ENCODE measurements around the gene OR4C5. TPM values are rescaled to one million over a fixed set of nuclear protein-coding genes. Genes with fewer than 3 reads are reported as not detected.
"Not testable (repeated sequence)": the region's sequence is repeated elsewhere in the genome, so short reads cannot be mapped to it uniquely, and the experiment has no call there.

The OR4C5 gene
- total and polyA plus RNA-seq, 2 of the 13 experiments (the other 11 are each of a cell fraction or from before 2014, with no cell fraction given) = not detected

GRCh38 chr11:48384151-48384550 lies 17.9 kb upstream of the OR4C5 start:
- DNase-seq (ENCODE audit: low spot score); BruUV-seq (replicated peaks); H3K79me2 ChIP-seq (ENCODE audit: insufficient read depth, low read length); H2AFZ ChIP-seq (ENCODE audit: low read length); in situ Hi-C loops (cut with HindIII; ENCODE audit: extremely low pct_ligation_motif_present, low pct_unique_long_range_greater_than_20kb); H3K4me3 ChIP-seq (replicated peaks in 1 of 3; ENCODE audit: insufficient read depth in 1 of 3, low read depth in 2 of 3, low read length in 3 of 3); intact Hi-C loops (cut with micrococcal nuclease; ENCODE audit: unreplicated experiment); POLR2A ChIA-PET; H3K36me3 ChIP-seq (replicated peaks in 1 of 2; ENCODE audit: control insufficient read depth in 1 of 2, insufficient read depth in 2 of 2, low read length in 2 of 2); H3K9ac ChIP-seq (ENCODE audit: insufficient read depth, low read depth, low read length); H3K27me3 ChIP-seq (ENCODE audit: control insufficient read depth in 1 of 2, insufficient read depth in 2 of 2, low read length in 2 of 2); H3K4me1 ChIP-seq (ENCODE audit: insufficient read depth, low read length); H3K27ac ChIP-seq (ENCODE audit: extremely low read length, insufficient read depth, low read length); H4K20me1 ChIP-seq (ENCODE audit: insufficient read depth, low read length); FAIRE-seq; CTCF ChIA-PET (ENCODE audit: low intra/inter-chr PET ratio, low total read pairs); H3K4me2 ChIP-seq (ENCODE audit: low read depth, low read length); ATAC-seq: not testable (repeated sequence)
- H3K9me3 ChIP-seq (ENCODE audit: low read length) = peaks cover 43% of the 10 kb centered on the region
- 0% methylated on average over 2 of the region's 2 CpGs for WGBS (ENCODE audit: low lambda C conversion rate)
- peak; percentile 97; the same call in 1 of the 2 replicates for TF ChIP-seq ZNF616 (CRISPR knock-in tag; IDR thresholded peaks at IDR 0.05; ENCODE audit: low read depth)

- H3K4me2 ChIP-seq (ENCODE audit: low read depth, low read length); DNase-seq (ENCODE audit: low spot score); H3K27me3 ChIP-seq (ENCODE audit: control insufficient read depth in 1 of 2, insufficient read depth in 2 of 2, low read length in 2 of 2); H3K4me1 ChIP-seq (ENCODE audit: insufficient read depth, low read length); H3K9ac ChIP-seq (ENCODE audit: insufficient read depth, low read depth, low read length); intact Hi-C loops (cut with micrococcal nuclease; ENCODE audit: unreplicated experiment); H2AFZ ChIP-seq (ENCODE audit: low read length); H3K36me3 ChIP-seq (replicated peaks in 1 of 2; ENCODE audit: control insufficient read depth in 1 of 2, insufficient read depth in 2 of 2, low read length in 2 of 2); H4K20me1 ChIP-seq (ENCODE audit: insufficient read depth, low read length); CTCF ChIA-PET (ENCODE audit: low intra/inter-chr PET ratio, low total read pairs); POLR2A ChIA-PET; BruUV-seq (replicated peaks); H3K4me3 ChIP-seq (replicated peaks in 1 of 3; ENCODE audit: insufficient read depth in 1 of 3, low read depth in 2 of 3, low read length in 3 of 3); ATAC-seq; FAIRE-seq; H3K27ac ChIP-seq (ENCODE audit: extremely low read length, insufficient read depth, low read length); H3K79me2 ChIP-seq (ENCODE audit: insufficient read depth, low read length): not testable (repeated sequence)
- H3K9me3 ChIP-seq (ENCODE audit: low read length) = peaks cover 20% of the 10 kb centered on the region; the same call in 1 of the 2 replicates
- in situ Hi-C loops (cut with HindIII; ENCODE audit: extremely low pct_ligation_motif_present, low pct_unique_long_range_greater_than_20kb) = loop anchor here (25.0 kb wide), 1 partner anchor 99 kb away; the partner anchor contains the start of gene OR4X1
- WGBS (ENCODE audit: low lambda C conversion rate) = 0% methylated on average over 2 of the region's 2 CpGs
Measured at GRCh38 chr11:48361289-48361688, 5.0 kb downstream of the OR4C5 start.

GRCh38 chr11:48354677-48355076 lies 11.6 kb downstream of the OR4C5 start:
- ChIA-PET CTCF (ENCODE audit: low intra/inter-chr PET ratio, low total read pairs) (no interaction called here), POLR2A (no interaction called here)
- no peak overlapping the region for H2AFZ ChIP-seq (ENCODE audit: low read length)
- H3K36me3 ChIP-seq (replicated peaks in 1 of 2; ENCODE audit: control insufficient read depth in 1 of 2, insufficient read depth in 2 of 2, low read length in 2 of 2) = no peaks in the 10 kb centered on the region
- H3K4me2 ChIP-seq (ENCODE audit: low read depth, low read length) = no peak overlapping the region
- H3K4me3 ChIP-seq (replicated peaks in 1 of 3; ENCODE audit: insufficient read depth in 1 of 3, low read depth in 2 of 3, low read length in 3 of 3) = no peak overlapping the region
- no peak overlapping the region for H3K9ac ChIP-seq (ENCODE audit: insufficient read depth, low read depth, low read length)
- 54% methylated on average over 1 of the region's 1 CpG for WGBS (ENCODE audit: low lambda C conversion rate)
- no peaks in the 10 kb centered on the region for H3K4me1 ChIP-seq (ENCODE audit: insufficient read depth, low read length)
- H4K20me1 ChIP-seq (ENCODE audit: insufficient read depth, low read length) = no peaks in the 10 kb centered on the region
- H3K27ac ChIP-seq (ENCODE audit: extremely low read length, insufficient read depth, low read length) = no peak overlapping the region
- in situ Hi-C loops (cut with HindIII; ENCODE audit: extremely low pct_ligation_motif_present, low pct_unique_long_range_greater_than_20kb) (loop anchor here (25.0 kb wide), 1 partner anchor 92 kb away; the partner anchor contains the start of gene OR4X1), intact Hi-C loops (cut with micrococcal nuclease; ENCODE audit: unreplicated experiment) (no loop called here)
- no peaks in the 10 kb centered on the region for H3K27me3 ChIP-seq (ENCODE audit: control insufficient read depth in 1 of 2, insufficient read depth in 2 of 2, low read length in 2 of 2)
- TF ChIP-seq ZNF605 (CRISPR knock-in tag; IDR thresholded peaks at IDR 0.05) (no peak), ZUFSP (CRISPR knock-in tag; IDR thresholded peaks at IDR 0.05; ENCODE audit: borderline replicate concordance) (no peak), ZC3H13 (CRISPR knock-in tag; IDR thresholded peaks at IDR 0.05) (no peak)
- no peak for ATAC-seq
- BruUV-seq (replicated peaks) = no TSS peak
- peaks cover 33% of the 10 kb centered on the region; the same call in 1 of the 2 replicates for H3K9me3 ChIP-seq (ENCODE audit: low read length)
- no peak for FAIRE-seq
- H3K79me2 ChIP-seq (ENCODE audit: insufficient read depth, low read length) = no peaks in the 10 kb centered on the region
- DNase-seq (ENCODE audit: low spot score) = no peak
